GM19023 (cell line): ENCODE data around the gene SLAMF1.

ENCODE experiments used
- ATAC-seq: cut with Tn5 transposase; IDR thresholded peaks from one replicate; pipeline ENCODE4 v1.9.1; 2021; ENCODE audit warnings: mild to moderate bottlenecking, moderate library complexity; ENCODE audit not compliant: unreplicated experiment

Gene SLAMF1

GRCh38 chr1:160625725-160626498, 20.9 kb downstream of the SLAMF1 start:
- ATAC-seq, result no peak

- ATAC-seq, result no peak
Measured at GRCh38 chr1:160625321-160625720, 21.5 kb downstream of the SLAMF1 start.

GRCh38 chr1:160624464-160624863, 22.4 kb downstream of the SLAMF1 start:
- ATAC-seq, result no peak

GRCh38 chr1:160623862-160624261, 23.0 kb downstream of the SLAMF1 start:
- ATAC-seq, result no peak

- no peak for ATAC-seq
Measured at GRCh38 chr1:160623227-160623633, 23.6 kb downstream of the SLAMF1 start.

- no peak for ATAC-seq
Measured at GRCh38 chr1:160622501-160623226, 24.2 kb downstream of the SLAMF1 start.

- ATAC-seq, result no peak
Measured at GRCh38 chr1:160621633-160622413, 25.0 kb downstream of the SLAMF1 start.

- no peak for ATAC-seq
Measured at GRCh38 chr1:160620942-160621632, 25.8 kb downstream of the SLAMF1 start.

- no peak for ATAC-seq
Measured at GRCh38 chr1:160619742-160620277, 27.0 kb downstream of the SLAMF1 start.

GRCh38 chr1:160618763-160619274, 28.0 kb downstream of the SLAMF1 start:
- ATAC-seq, result no peak

- no peak for ATAC-seq
Measured at GRCh38 chr1:160618327-160618726, 28.5 kb downstream of the SLAMF1 start.

GRCh38 chr1:160615660-160616059, 31.2 kb downstream of the SLAMF1 start:
- no peak for ATAC-seq

- ATAC-seq, result no peak
Measured at GRCh38 chr1:160614410-160614809, 32.4 kb downstream of the SLAMF1 start.

- ATAC-seq, result no peak
Measured at GRCh38 chr1:160612613-160613218, 34.1 kb downstream of the SLAMF1 start.

GRCh38 chr1:160610569-160611242, 36.1 kb downstream of the SLAMF1 start:
- no peak for ATAC-seq

GRCh38 chr1:160608941-160609340, 37.9 kb downstream of the SLAMF1 start:
- no peak for ATAC-seq

- no peak for ATAC-seq
Measured at GRCh38 chr1:160608514-160608913, 38.3 kb downstream of the SLAMF1 start.

GRCh38 chr1:160608057-160608456, 38.8 kb downstream of the SLAMF1 start:
- ATAC-seq, result no peak

- ATAC-seq, result no peak
Measured at GRCh38 chr1:160607672-160608032, 39.2 kb downstream of the SLAMF1 start.
